ENCODE results near the gene NFIX.

Gene NFIX

GRCh38 chr19:13122980-13123957 lies 128.0 kb downstream of the NFIX start:
- TF ChIP-seq POLR2A (IDR thresholded peaks at IDR 0.05; ENCODE audit: low read depth, low read length) = no peak
- DNase-seq (ENCODE audit: insufficient read length, low spot score) = no peak
- FAIRE-seq = no peak

- no peak for DNase-seq (ENCODE audit: insufficient read length, low spot score)
- no peak for FAIRE-seq
- no peak for TF ChIP-seq POLR2A (IDR thresholded peaks at IDR 0.05; ENCODE audit: low read depth, low read length)
These were observed 131.8 kb downstream of the NFIX start for GRCh38 chr19:13127051-13127450.

- TF ChIP-seq POLR2A (IDR thresholded peaks at IDR 0.05; ENCODE audit: low read depth, low read length) = no peak
- FAIRE-seq (no peak), DNase-seq (ENCODE audit: insufficient read length, low spot score) (no peak)
These were observed 132.7 kb downstream of the NFIX start for GRCh38 chr19:13127811-13128575.

DNA sequence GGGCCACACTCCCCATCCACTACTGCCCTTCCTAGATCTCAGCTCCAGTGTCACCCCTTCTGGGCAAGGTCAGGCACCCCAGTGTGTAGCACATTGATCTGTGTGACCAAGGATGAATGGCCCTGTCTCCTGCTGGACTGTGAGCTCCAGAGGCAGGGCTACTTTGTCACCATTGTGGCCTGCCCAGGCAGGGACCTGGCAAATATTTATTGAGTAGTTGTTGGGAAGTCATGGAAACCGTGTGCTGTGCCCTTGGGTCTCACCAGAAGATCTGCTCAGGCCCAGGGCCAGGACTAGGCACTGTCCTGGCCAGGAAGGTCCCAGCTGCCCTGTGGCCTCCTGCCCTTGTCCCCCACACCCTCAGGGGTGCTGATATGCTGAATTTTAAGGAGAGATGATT lies 133.3 kb downstream of the NFIX start:
- DNase-seq (ENCODE audit: insufficient read length, low spot score) (no peak), FAIRE-seq (no peak)
- TF ChIP-seq POLR2A (IDR thresholded peaks at IDR 0.05; ENCODE audit: low read depth, low read length) = no peak

- FAIRE-seq = no peak
- no peak for DNase-seq (ENCODE audit: insufficient read length, low spot score)
- TF ChIP-seq POLR2A (IDR thresholded peaks at IDR 0.05; ENCODE audit: low read depth, low read length) = no peak
These were observed 134.1 kb downstream of the NFIX start for GRCh38 chr19:13129384-13129783.

- DNase-seq (ENCODE audit: insufficient read length, low spot score) (no peak), FAIRE-seq (no peak)
- TF ChIP-seq POLR2A (IDR thresholded peaks at IDR 0.05; ENCODE audit: low read depth, low read length) = no peak
These were observed 135.7 kb downstream of the NFIX start for GRCh38 chr19:13130886-13131490.

DNA sequence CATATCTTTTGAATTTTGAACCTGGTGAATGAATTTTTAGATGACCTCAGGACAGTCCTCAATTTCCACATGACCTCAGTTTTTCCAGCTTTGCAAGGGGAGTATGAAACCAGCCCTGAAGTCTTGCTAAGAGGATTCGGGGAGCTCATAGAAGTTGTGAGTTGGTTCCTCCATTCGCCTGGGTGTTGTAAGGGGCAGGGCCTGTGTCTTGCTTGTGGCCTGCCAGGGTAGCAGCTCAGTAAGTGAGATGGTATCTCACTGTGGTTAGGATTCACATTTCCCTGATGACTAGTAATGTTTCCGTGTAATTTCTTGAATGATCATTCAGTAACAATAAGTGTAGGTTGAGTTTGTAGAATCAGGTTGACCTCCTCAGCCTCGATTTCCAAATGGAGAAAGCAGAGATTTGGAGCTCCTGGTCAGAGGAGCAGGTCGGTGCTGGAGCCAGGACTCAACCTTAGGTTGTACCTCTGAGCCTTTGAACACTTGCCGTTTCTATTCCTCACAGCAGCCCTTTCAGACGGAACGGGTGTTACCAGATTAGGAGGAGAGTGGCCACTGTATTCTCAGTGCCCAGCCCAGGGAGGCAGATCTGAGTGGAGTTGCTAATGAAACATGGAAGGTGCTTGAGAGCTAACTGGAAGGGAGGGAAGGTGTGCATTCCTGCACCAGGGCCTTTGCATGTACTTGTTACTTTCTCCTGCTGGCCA lies 137.4 kb downstream of the NFIX start:
- no peak for TF ChIP-seq POLR2A (IDR thresholded peaks at IDR 0.05; ENCODE audit: low read depth, low read length)
- DNase-seq (ENCODE audit: insufficient read length, low spot score) = no peak
- FAIRE-seq = no peak

GRCh38 chr19:13133241-13133870 lies 138.1 kb downstream of the NFIX start:
- DNase-seq (ENCODE audit: insufficient read length, low spot score) (no peak), FAIRE-seq (no peak)
- no peak for TF ChIP-seq POLR2A (IDR thresholded peaks at IDR 0.05; ENCODE audit: low read depth, low read length)

DNA sequence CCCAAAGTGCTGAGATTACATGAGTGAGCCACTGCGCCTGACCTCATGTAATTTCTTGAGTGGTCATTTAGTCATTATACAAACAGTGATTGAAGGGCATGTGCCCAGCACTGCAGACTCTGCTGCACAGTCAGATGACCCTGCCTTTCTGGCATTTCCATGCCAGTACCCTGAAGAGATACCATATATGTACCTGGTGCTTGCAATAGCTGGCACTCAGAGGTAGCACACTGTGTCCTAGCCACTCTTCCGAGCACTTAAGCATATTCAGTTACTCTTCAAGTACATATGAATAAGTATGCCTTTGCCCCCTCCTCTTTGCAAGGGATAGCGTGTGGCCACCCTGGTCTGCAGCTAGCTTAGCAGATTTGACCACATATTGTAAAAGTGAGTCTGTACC lies 139.4 kb downstream of the NFIX start:
- TF ChIP-seq POLR2A (IDR thresholded peaks at IDR 0.05; ENCODE audit: low read depth, low read length) = no peak
- DNase-seq (ENCODE audit: insufficient read length, low spot score) (no peak), FAIRE-seq (no peak)

DNA sequence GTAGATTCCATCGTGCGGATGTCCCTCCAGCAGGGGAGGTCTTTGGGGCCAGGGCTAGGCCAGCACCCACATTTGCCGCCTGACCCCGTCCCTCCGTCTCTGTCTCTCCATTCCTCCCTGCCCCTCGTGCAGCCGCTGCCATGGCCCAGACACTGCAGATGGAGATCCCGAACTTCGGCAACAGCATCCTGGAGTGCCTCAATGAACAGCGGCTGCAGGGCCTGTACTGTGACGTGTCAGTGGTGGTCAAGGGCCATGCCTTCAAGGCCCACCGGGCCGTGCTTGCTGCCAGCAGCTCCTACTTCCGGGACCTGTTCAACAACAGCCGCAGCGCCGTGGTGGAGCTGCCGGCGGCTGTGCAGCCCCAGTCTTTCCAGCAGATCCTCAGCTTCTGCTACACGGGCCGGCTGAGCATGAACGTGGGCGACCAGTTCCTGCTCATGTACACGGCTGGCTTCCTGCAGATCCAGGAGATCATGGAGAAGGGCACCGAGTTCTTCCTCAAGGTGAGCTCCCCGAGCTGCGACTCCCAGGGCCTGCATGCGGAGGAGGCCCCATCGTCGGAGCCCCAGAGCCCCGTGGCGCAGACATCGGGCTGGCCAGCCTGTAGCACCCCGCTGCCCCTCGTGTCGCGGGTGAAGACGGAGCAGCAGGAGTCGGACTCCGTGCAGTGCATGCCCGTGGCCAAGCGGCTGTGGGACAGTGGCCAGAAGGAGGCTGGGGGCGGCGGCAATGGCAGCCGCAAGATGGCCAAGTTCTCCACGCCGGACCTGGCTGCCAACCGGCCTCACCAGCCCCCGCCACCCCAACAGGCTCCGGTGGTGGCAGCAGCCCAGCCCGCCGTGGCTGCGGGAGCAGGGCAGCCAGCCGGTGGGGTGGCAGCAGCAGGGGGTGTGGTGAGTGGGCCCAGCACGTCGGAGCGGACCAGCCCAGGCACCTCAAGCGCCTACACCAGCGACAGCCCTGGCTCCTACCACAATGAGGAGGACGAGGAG lies 140.1 kb downstream of the NFIX start:
- no peak for FAIRE-seq

GRCh38 chr19:13137290-13137794 lies 142.1 kb downstream of the NFIX start:
- DNase-seq (ENCODE audit: insufficient read length, low spot score) (no peak), FAIRE-seq (no peak)
- no peak for TF ChIP-seq POLR2A (IDR thresholded peaks at IDR 0.05; ENCODE audit: low read depth, low read length)

More for the DNA sequence above, 140.1 kb downstream of the NFIX start:
- no peak for TF ChIP-seq POLR2A (IDR thresholded peaks at IDR 0.05; ENCODE audit: low read depth, low read length)
- no peak for DNase-seq (ENCODE audit: insufficient read length, low spot score)
